Fibroblast of skin of left biceps (primary cell): ENCODE data around the gene APLF.
"Not testable (repeated sequence)": the region's sequence is repeated elsewhere in the genome, so short reads cannot be mapped to it uniquely, and the experiment has no call there.

Experiments
- DNase-seq, 2 experiments: peaks; one replicate each; pipeline ENCODE4 v3.0.0-alpha.2; 2013; ENCODE audit warnings: low read depth in 2 of 2

The APLF gene

DNA sequence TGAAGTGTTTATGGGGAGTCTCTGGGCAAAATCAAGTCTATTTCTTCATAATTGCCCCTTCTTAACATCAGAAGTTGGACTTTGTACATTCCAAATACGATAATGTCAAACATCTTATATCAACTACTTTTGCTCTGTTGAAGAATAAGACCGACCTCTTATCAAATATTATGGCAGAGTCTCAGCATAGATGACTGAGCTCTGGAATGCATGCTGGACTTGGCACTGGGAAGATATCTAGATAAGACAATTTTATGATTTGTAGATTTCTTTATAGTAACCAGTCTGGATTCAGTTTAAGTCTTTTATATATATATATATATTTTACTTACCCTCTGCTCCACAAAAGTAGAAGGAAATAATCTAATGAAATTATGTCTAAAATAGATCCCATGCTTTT lies 8.2 kb downstream of the APLF start:
- no peak for DNase-seq

DNA sequence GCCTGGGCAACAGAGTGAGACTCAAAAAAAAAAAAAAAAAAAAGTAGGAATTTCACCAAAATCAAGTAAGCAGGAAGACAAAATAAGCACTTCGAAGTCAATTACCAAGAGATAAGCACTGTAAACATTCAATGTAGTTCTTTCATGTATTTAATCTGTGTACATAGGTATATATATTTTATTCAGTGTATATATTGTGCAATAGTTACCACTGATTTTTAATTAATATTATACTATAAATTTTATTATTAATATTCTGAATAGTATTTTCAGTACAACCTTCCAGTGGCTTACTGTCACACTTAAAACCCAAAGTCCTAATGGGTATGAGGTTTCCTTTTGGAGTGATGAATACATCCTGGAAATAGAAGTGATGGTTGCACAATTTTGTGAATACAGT lies 9.1 kb downstream of the APLF start:
- no peak for DNase-seq

DNA sequence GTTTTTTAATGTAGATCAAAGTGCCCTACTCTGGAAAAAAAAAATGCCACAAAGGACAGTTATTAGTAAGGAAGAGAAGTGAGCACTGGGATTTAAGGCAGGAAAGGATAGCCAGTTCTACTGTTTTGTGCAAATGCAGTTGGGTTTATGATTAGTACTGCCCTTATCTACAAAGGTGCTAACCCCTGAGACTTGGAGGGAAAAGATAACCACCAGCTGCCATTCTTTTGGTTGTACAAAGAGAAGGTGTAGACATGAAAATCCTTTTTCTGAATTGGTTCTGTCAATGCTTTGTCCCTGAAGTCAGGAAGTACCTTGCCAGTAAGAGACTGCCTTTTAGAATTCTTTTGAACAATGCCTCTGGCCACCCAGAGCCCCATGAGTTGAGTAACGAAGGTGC lies 11.3 kb downstream of the APLF start:
- no peak for DNase-seq

DNA sequence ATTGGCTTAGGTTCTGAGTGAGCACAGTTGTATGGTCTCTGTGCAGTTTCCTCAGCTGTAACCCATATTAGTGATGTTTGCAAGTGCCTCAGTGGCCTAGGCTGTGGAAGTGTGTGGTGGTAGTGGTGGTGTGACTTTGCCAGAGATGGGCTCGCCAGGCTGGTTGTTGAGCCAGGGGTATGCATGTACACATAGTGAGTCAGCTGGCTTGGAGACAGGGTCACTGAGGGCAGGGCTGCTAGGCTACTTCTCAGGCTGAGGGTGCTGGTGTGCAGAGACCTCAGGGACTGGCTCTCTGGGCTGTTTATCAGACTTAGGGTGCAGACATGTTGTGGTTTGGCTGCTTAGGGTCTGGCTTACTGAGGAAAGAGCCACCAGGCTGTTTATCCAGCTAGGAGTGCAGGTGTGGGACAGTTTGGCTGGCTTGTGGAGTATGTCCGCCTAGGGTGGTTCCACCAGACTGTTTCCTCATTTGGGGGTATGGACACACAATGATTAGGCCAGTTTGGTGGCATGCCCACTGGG lies 15.0 kb downstream of the APLF start:
- DNase-seq: no peak

DNA sequence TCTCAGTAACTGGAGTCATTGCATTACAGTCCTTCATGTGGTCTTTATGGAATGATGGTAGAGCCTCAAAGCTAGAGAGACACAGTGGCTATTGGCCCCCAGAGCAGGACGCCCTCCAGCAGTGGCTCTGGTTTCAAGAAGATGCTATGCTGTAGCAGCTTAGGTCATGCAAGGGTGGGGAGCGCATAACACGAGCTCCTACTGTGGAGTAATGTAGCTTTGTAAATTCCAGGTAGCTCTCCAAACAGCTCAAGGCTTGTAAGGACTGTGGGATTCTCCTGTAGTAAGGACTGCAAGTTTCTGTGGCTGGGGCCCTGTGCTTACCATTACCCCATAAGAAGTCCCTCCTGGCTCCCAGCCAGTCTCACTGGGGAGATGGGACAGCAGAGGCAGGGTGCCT lies 15.6 kb downstream of the APLF start:
- DNase-seq: no peak

DNA sequence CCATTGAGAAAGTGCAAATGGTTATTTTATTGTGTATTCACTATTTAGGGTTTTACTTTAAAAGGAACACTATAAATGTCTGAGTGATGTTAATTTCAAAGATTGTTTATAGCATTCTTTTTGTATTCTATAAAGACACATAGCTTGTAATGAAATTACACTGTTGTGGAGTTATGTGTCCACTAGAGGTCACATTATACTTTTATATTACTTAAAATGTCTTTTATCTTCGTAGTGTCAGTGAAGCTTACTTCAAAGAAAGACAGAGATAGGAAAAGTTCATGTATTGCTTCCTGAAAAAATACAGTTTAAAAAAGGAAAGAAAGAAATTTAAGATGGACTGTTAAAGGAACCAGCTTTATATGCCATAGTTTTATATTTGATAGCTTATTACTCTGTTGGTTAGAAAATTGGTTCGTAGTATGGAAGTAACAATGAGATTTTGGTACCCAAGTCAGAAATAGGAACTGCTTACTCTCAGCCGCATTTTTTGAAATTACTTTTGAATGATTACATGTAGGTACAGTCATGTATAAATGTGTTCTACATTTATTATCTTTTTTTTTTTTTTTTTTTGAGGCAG lies 20.5 kb downstream of the APLF start:
- DNase-seq: no peak

DNA sequence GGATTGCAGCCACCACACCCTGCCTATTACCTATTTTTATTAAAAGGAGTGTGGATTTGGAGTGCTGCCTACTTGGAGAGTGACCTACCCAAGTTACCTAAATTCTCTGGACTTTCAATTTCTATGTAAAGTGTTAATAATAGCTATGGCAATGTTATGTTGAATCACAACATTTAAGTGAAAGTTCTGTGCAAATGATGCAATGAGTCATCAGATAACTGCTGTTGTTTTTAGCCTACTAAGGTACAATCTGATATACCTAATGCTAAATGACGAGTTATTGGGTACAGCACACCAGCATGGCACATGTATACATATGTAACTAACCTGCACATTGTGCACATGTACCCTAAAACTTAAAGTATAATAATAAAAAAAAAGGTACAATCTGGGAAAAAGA lies 21.2 kb downstream of the APLF start:
- DNase-seq: not testable (repeated sequence)

DNA sequence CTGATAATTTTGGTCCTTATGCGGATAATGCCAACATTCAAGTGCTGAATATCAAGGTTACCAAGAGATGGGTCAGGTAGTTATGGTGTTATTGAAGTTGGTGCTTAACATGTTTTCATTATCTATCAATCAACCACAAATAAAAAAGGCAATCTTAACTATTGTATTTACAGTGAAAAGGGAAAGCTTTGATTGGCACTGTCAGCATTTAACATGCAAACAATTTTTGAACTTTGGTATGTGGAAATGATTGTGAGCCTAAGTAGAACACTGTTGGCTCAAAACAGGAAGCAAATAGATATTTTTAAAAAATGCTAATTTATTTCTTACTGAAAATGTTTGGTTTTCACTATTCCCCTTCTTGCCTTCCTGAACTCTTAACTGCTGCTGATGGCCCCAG lies 21.9 kb downstream of the APLF start:
- no peak for DNase-seq

DNA sequence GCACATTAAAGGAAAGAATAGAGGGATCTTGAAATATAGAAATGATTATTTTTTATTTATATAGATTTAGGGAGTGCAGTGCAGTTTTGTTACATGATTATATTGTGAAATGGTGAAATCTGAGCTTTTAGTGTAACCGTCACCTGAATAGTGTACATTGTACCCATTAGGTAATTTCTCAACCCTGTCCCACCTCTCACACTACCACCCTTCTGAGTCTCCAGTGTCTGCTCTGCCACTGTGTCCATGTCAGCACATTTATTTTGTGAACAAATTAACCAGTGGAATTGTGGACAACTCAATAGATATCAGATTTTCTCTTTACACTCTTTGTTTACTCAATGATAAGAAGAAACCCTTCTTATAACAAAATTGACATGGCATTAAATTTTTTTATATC lies 24.2 kb downstream of the APLF start:
- no peak for DNase-seq

DNA sequence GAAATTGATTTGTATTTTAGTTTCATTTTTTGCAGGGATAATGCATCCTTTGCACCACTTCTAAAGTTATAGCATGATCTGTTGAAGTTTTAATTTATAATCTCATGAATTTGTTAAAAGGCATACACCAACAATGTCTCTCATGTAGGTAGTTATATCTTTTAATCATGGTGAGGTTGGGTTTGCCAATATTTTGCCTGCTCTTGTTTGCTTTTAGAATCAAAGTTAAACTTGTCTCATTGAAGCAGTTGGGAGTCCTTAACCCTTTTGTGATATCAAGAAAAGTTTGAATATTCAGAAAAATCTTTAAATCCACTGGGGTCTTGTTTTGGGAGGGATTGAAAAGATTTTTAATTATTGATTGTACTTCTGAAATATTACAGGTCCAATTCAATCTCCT lies 31.7 kb downstream of the APLF start:
- no peak for DNase-seq

DNA sequence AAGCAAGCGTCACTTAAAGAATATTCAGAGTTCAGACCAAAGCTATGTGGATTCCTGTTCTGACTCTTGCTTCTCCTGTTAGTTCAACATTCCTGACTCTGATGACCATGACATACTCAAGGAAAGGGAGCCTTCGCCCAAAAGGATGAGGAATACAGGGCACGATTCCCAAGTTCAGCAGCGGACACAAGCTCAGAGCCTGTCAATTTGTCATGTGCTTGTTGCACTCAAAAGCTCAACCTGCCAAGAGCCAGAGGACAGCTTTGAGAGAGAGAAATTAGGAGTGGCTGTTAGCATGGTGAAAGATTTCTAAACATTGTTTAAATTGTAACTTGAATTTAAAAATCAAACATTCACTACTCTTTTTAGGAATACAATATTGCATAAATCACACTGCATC lies 33.3 kb downstream of the APLF start:
- no peak for DNase-seq

DNA sequence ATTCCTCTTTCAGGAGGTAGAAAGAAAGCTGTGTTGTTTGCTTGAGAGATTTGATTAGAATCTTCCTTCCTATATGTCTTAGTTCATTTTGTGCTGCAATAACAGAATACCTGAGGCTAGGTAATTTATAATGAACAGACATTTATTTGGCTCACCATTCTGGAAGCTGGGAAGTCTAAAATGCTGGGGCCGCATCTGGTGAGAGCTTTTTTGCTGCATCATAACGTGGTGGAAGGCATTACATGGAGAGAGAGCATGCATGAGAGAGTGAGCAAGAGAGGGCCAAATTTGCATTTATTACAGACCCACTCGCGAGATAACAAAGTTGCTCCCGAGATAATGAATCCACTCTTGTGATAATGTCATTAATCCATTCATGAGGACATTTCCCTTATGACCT lies 34.4 kb downstream of the APLF start:
- no peak for DNase-seq

DNA sequence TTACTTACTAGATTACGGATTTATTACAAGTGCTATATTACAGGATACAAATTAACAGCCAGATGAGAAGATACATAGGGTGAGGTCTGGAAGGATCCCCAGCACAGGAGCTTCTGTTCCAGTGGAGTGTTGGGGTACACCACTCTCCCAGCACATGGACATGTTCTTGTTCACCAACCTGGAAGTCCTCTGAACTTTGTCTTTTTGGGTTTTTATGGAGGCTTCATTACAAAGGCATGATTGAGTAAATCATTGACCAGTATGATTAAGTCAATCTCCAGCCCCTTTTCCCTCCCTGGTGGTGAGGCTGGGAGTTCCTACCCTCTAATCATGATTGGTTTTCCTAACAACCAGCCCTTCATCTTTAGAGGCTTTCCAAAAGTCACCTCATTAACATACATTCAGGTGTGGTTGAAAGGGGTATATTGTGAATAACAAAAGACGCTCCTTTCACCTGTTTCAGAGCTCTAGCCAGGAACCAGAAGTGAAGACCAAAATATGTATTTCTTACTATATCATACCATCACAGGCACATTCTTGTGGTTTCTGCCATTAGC lies 38.3 kb downstream of the APLF start:
- no peak for DNase-seq

DNA sequence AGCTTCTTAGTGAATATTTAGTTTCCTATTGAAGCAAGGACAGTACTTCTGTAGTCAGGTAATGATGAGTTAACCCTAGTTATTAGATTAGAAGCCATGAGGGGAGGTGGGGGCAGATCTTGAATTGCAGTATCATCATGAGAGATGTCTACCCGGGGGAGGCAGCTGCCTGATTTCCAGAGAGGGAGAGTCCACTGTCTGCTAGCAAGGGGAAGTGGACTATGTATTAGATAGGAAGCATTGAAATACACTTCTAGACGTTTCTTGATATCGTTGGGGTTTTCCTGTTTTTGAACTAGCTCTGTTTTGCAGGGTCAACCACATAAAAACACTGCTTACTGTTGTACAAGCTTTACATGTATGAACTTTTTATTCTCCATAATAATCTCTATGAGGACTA lies 38.8 kb downstream of the APLF start:
- no peak for DNase-seq

DNA sequence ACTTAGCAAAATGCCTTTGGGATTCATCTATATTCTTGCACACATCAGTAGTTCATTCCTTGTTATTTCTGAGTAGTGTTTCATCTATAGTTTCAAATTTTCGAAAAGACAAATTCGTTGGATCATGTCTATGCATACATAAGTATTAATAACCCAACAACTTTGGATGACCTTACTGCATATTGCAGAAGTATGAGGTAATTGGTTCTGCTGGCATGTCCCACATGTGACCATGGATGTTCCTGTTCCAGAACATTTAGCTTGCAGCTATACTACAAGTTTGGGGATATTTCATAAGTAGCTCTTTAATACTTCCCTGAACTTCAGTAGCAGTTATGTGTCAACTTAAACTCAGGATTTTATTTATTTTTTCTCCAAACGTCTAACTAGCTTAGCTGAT lies 44.9 kb downstream of the APLF start:
- DNase-seq: no peak

DNA sequence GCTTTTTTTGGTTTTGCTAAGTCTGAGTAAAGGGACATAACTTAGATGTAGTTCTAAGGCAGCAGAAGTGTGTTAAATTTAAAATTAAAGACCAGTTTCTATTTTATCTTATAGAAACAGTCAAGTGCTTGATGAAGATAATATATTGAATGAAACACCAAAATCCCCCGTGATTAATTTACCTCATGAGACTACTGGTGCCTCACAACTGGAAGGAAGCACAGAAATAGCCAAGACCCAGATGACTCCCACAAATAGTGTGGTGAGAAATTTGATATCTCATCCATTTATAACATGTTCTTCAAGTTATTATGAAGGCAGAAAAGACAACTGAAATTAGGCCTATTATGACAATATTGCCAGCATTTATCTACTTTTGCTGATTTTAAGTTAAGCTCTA lies 45.6 kb downstream of the APLF start:
- DNase-seq: no peak

DNA sequence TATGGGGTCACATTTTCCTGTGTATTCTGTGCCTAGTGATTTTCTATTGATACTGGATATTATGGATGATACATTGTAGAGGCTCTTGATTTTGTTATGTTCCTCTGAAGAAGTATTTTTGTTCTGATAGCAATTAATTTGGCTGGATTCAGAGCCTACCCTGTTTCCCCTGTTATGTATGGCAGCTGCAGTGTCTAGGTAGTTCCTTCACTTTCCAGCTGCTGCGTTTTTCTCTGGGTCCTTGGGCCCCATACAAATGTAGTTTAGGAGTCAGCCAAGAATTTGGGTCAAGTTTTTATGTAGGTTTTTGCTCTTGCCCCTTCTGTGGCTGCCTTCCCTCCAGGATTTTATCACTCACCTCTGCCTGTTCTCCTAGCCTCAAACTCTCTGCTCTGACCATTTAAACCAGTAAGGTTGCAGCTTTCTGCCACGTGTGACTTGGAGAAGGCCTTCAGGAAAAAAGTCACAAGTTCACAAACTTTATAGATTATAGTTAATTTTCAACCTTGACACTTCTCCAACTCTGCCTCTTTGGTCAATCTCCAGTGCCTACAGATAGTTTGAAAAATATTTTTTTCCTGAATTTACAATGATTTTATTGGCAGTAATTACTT lies 47.0 kb downstream of the APLF start:
- no peak for DNase-seq

DNA sequence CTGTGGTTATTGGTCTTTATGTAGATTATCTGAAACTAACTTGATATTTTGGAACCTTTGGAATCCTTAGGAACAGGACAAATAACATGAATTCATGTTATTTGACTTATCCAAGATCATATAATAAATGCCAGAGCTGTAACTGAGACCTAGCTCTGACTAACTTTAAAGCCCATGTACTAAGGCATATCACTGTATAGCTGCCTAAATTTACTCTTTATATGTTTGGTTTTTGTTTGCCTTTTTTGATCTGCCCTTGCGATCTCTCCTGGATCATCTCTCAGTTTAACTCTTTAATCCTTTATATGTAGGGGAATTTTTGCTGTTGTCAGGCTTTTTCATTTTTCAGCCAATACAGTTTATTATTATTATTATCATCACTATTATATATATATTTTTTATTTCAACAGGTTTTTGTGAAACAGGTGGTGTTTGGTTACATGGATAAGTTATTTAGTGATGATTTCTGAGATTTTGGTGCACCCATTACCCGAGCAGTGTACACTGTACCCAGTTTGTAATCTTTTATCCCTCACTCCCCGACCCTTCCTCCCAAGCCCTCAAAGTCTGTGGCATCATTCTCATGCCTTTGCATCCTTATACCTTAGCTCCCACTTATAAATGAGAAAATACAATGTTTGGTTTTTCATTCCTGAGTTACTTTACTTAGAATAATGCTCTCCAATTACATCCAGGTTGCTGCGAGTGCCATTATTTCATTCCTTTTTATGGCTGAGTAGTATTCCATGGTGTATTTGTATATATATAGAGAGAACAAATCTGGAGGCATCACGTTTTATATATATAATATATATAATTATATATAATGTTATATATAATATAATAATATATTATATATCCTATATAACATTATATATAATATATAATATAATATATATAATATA lies 48.9 kb downstream of the APLF start:
- no peak for DNase-seq

DNA sequence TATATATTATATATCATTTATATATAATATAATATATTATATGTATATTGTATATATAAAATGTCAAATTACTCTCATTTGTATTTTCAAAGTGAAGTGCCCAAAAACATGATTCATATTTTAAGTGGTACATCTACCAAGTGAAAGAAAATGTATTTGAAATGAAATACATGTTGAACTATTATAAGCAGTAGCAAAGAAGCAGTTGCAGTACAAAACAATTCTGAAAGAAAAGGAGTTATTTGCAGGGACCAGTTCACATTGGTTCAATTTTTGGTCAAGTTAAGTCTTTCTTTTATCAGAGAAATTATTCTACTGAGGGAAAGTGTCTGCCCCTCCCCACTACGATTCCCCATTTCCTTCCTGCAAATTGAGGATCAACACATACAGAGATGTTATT lies 51.9 kb downstream of the APLF start:
- DNase-seq: no peak

DNA sequence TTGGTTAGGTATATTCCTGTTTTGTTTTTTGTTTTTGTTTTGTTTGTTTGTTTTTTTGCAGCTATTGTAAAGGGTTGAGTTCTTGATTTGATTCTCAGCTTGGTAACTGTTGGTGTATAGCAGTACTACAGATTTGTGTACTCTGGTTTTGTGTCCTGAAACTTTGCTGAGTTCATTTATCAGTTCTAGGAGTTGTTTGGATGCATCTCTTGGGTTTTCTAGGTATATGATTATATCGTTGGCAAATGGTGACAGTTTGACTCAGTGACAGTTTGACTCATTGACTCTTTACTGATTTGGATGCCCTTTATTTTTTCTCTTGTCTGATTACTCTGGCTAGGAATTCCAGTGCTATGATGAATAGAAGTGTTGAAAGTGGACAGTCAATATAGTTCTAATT lies 53.7 kb downstream of the APLF start:
- no peak for DNase-seq

DNA sequence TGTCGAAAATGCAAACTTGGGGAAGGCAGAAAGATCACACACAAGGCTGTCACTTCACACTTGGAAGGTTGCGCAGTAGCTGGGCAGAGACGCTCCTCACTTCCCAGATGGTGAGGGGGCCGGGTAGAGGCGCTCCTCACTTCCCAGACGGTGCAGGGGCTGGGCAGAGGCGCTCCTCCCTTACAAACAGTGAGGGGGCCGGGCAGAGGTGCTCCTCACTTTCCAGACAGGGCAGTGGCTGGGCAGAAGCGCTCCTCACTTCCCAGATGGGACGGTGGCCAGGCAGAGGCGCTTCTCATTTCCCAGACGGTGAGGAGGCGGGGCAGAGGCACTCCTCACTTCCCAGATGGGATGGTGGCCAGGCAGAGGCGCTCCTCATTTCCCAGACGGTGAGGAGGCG lies 59.6 kb downstream of the APLF start:
- not testable (repeated sequence) for DNase-seq

DNA sequence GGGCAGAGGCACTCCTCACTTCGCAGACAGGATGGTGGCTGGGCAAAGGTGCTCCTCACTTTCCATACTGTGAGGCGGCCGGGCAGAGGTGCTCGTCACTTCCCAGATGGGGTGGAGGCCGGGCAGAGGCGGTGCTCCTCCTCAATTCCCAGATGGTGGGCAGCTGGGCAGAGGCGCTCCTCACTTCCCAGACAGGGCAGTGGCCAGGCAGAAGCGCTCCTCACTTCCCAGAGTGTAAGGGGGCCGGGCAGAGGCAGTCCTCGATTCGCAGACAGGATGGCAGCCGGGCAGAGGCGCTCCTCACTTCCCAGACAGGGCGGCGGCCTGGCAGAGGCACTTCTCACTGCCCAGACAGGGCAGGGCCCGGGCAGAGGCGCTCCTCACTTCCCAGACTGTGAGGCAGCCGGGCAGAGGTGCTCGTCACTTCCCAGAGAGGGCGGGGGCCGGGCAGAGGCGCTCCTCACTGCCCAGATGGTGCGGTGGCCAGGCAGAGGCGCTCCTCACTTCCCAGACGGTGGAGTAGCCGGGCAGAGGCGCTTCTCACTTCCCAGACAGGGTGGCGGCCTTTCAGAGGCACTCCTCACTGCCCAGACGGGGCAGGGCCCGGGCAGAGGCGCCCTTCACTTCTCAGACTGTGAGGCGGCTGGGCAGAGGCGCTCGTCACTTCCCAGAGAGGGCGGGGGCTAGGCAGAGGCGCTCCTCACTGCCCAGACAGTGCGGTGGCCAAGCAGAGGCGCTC lies 60.1 kb downstream of the APLF start:
- DNase-seq: not testable (repeated sequence)
